Right kidney (tissue), 1 donor: ENCODE measurements around the gene UQCC2.

Experiments used
- DNase-seq: peaks from one replicate; pipeline ENCODE4 v3.0.0-alpha.2; 2016

UQCC2 gene

DNA sequence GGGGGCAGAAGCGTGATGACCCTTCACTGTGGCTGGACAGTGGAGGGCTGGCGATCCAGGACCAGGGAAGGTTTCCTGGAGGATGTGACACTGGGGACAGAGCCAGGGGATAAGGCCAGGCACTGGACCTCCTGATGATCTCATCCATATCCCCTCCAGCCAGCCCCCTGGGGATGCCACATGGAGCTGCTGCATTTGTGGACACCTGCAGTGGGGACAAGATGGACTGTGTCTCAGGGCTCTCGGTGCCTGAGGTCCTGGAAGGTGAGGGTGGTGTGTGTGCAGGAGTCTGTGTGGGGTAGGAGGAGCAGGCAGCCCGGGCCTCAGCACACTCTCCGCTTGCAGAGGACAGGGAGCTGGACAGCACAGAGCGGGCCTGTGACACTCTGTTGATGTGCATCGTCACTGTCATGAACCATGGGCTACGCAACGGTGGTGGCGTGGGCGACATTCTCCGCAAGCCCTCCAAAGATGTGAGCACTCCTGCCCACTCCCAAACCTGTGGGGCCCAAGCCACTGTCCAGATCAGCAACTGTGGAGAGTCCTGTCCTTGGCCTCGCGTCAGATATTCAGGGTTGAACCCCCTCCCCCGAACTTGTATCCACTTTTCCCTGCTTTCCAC lies 19.9 kb downstream of the UQCC2 start:
- DNase-seq, result no peak

DNA sequence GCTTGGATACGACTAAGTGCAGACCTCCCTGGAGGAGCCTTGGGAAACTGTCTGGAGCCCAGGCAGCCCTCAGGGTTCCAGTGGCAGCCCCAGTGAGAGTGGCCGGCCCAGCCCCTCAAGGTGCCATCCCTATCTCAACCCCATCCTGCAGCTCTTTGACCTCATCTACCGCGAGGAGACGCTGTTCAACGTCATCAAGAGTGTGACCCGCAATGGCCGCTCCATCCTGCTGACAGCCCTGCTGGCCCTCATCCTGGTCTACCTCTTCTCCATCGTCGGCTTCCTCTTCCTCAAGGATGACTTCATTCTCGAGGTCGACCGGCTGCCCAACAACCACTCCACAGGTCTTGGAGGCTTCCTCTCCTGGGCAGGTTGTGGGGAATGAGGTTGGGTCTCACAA lies 20.7 kb downstream of the UQCC2 start:
- DNase-seq, result no peak

DNA sequence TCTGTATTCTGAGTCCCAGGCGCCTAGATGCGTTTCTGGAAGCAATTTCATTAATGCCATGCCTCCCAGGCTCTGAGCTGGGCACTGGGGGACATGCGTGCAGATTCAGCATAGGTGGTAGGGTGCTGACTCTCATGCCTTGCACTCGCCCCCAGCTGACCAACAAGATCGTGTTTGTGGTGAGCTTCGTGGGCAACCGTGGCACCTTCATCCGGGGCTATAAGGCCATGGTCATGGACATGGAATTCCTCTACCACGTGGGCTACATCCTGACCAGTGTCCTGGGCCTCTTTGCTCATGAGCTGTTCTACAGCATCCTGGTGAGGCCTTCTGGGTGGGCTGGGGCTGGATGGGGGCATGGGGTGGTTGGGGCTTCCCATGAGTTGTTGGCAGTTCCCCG lies 21.6 kb downstream of the UQCC2 start:
- no peak for DNase-seq

DNA sequence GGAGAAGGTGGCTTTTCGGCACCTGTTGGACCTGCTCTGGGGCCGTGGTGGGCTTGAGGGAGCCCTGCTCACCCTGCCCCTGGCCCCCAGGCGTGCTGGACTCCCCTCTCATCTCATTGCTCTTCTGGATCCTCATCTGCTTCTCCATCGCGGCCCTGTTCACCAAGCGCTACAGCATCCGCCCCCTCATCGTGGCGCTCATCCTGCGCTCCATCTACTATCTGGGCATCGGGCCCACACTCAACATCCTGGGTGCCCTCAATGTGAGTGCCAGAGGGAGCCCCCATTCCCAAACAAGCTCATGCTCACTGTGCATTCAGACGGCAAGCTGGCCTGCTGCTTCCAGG lies 22.4 kb downstream of the UQCC2 start:
- no peak for DNase-seq

DNA sequence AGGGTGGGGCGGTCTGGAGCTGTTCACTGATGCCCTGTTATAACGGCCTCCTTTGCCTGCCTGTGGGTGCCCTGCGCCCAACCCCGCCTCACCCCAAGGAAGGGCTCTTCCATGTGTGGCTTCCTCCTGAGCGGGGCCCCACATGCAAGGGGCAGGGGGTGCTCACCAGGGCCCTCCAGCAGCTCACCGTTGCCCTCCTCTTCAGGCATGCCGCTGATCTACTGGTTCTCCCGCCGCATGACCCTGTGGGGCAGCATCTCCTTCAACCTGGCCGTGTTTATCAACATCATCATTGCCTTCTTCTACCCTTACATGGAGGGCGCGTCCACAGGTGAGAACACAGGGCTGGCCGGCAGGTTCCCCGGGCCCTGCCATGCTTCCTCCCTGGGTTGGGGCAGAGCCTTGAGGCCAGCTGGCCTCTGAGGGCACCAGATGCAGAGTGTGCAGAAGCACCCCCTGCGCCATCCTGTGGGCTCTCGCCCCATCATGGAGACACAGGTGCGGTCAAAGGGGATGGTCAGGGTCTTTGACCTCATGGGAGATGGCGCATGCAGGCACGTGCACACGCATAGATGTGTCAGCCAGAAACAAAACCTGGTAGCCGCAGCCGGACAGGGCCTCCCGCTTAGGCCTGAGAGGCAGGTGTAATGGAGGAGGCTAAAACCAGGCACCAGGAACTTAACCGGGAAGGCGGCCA lies 22.9 kb downstream of the UQCC2 start:
- no peak for DNase-seq

DNA sequence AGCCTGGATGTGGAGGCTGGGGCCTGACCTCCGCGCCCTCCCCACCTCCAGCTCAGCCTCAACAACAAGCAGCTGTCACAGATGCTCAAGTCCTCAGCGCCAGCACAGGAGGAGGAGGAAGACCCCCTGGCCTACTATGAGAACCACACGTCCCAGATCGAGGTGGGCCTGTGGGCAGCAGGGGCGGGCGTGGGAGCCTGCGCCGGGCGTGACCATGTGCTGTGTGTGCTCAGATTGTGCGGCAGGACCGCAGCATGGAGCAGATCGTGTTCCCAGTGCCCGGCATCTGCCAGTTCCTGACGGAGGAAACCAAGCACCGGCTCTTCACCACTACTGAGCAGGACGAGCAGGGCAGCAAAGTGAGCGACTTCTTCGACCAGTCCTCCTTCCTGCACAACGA lies 23.5 kb downstream of the UQCC2 start:
- no peak for DNase-seq

DNA sequence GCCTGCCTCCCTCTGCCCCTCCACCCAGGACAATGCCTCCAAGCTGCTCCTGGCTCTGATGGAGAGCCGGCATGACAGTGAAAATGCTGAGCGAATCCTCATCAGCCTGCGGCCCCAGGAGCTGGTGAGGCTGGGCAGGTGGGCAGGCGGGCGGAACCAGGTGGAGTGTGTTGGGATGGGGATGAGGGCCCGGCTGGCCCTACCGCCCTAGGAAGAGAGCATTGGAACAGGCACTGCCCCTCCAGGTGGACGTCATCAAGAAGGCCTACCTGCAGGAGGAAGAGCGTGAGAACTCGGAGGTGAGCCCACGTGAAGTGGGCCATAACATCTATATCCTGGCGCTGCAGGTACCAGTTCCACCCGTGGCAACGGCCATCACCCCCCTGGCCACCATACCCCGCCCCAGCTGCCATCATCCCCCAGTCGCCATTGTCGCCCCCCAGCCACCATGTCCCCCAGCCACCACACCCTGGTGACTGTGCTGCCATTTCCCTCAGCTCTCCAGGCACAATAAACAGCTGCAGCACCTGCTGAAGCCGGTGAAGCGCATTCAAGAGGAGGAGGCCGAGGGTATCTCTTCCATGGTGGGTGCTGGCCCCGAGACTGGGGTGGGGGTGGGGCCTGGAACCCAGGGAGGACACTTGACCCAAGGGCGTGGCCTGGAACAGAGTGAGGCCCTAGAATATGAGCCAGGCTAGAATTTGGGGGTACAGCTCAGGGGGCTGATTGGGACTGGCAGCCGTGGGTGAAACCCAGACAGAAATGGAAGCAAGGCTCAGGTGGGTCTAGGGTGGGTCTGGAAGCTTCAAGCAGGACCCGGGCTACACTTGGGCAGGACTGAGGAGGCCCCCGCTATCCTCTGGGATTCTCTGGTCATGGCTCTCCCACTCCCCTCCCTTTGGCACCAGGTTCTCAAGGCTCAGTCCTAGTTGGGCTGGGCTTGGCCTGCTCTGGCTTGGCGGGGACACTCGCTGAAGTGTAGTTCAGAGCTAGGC lies 24.2 kb downstream of the UQCC2 start:
- no peak for DNase-seq

DNA sequence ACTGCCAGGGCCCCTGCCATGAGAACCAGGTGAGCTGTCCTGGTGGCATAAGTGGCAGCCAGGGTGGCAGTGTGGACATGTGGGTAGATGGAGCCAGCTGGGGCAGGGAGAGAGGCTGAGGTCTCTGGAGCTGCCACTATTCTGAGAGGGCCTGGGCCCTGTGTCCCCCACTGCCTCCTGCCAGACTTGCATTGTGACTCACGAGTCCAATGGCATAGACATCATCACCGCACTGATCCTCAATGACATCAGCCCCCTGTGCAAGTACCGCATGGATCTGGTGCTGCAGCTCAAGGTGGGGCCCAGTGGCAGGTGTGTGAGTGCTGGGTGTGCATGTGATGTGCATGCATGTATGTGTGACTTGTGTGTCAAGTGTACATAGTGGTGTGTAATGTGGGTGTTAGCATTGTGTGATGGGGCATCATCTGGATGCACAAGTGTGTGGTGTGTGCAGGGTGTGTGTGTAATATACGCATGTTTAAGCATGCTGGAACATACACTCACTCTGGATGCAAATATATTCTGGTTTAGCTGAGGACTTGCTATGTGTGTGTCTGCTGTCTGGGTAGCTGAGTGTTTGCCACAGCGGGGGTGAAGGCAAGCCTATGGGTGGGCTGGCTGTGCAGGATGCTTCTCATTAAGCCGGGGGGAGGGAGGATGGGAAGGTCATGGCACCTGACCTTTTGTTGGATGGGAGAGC lies 25.1 kb downstream of the UQCC2 start:
- no peak for DNase-seq

DNA sequence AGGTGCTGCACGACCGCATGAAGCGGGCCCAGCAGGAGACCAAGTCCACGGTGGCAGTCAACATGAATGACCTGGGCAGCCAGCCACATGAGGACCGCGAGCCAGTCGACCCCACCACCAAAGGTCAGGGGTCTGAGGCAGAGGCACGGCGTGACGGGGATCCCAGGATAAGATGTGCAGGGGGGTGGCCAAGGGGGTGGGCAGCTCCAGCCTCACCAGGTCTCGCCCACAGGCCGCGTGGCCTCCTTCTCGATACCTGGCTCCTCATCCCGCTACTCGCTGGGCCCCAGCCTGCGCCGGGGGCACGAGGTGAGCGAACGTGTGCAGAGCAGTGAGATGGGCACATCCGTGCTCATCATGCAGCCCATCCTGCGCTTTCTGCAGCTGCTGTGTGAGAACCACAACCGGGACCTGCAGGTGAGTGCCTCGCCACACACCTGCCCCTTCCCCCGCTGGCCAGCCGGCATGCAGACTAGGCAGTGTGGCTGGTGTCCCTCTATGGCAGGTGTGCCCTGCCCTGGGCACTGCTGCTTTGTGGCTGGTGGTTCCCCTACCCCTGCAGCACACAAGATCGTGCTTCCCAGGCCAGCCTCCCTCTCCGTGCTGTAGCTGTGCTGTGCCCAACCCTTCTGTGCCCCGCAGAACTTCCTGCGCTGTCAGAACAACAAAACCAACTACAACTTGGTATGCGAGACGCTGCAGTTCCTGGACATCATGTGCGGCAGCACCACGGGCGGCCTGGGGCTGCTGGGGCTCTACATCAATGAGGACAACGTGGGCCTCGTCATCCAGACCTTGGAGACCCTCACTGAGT lies 25.9 kb downstream of the UQCC2 start:
- DNase-seq, result no peak

DNA sequence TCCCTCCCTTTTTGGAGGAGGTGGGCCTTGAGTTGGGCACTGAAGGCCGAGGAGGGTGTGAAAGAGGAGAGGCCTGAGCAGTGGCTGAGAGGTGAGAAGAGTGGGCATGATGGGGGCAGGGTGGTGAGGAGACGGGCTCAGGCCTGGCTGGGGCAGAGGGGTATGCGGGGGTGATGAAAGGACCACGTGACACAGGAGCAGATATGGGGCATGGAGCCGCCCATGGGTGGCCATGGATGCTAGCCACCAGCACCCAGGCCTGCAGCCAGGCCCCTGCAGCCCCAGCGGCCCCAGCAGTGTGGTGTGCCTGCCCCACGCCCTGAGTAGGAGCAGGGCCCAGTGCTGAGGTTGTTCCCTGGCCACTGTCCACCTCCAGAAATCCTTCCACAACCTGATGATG lies 26.5 kb downstream of the UQCC2 start:
- DNase-seq, result no peak

DNA sequence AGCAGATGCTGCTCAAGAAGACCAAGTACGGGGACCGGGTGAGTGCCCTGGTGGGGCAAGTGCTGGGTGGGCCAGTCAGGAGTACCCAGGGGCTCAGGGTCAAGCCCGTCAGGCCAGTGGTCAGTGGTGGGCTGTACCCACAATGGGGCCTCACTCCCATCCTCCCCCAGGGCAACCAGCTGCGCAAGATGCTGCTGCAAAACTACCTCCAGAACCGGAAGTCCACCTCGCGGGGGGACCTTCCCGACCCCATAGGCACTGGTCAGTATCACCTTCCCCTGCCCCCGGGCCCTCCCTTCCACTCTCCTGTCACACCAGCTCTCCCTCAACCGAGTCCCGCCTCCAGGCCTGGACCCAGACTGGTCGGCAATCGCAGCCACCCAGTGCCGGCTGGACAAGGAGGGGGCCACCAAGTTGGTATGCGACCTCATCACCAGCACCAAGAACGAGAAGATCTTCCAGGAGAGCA lies 27.0 kb downstream of the UQCC2 start:
- no peak for DNase-seq

DNA sequence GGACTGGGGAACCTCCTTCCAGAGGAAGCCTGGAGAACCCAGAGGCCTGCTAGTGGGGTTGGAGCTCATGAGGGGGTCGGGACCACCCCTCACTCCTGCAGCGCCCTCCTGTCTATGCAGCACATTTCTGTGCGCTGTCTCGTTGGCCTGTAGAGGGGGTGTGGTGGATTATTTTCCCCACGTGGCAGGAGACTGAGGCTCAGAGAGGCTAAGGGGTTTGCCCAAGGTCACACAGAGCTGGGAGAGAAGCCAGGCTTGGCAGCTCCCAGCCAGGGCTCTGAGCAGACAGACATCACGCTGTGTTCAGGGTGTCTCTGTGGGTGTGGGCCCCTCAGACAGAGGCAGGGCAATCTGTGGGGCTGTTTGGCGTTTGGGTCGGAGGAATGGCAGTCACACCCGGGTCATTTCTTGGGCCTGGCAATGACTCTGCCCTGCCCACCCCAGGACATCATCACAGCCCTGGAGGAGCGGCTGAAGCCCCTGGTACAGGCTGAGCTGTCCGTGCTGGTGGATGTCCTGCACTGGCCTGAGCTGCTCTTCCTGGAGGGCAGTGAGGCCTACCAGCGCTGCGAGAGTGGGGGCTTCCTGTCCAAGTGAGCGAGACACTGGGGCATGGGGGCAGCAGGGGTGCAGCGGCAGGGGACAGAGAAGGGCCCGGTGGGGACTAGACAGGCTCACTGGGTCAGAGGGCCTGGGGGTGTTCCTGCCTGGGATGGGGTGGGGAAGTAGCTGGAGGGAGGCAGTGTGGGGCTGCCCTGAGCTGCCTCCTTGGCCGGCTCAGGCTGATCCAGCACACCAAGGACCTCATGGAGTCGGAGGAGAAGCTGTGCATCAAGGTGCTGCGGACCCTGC lies 27.7 kb downstream of the UQCC2 start:
- no peak for DNase-seq

DNA sequence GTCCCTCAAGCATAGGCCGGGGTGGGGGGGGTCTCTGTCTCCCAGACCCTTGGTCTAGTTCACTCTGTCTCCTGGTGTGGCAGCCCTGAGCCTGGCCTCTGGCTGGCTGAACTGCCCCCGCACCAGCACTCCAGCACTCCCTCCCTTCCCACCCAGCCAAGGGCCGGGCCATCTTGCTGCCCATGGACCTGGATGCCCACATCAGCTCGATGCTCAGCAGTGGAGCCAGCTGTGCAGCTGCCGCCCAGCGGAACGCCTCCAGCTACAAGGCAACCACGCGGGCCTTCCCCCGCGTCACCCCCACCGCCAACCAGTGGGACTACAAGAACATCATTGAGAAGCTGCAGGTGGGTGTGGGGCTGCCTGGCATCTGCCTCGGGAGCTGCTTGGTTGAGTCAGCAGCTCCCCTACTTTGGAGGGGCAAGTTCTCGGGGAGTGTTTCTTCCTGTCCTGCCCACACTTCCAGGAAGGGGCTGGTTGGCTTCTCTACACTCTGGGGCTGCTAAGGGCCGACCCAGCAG lies 28.4 kb downstream of the UQCC2 start:
- DNase-seq, result no peak

DNA sequence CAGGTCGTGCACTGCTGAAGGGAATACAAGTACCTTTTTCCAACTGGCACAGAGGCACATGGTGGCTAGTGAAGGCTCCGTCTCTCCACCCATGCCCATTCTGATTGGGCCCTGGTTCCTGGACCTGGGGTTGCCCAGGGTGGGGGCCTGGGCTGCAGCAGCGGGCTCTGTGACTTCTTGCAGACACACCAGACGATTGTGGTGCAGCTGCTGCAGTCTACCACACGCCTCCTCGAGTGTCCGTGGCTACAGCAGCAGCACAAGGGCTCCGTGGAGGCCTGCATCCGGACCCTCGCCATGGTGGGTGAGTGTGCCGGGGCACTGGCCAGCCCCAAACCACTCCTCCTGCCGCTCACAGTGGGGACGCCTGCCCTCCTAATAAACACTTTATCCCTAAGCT lies 29.2 kb downstream of the UQCC2 start:
- no peak for DNase-seq

DNA sequence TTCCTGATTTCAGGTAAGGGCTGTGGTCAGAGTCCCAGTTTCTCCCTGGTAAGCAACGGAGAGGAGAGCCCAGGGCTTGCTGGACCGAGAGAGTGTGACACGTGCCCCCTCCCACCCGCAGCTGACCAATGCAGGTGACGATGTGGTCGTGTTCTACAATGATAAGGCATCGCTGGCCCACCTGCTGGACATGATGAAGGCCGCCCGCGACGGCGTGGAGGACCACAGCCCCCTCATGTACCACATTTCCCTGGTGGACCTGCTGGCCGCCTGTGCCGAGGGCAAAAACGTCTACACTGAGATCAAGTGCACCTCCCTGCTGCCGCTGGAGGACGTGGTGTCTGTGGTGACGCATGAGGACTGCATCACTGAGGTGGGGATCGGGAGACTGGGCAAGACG lies 31.7 kb downstream of the UQCC2 start:
- DNase-seq, result no peak

DNA sequence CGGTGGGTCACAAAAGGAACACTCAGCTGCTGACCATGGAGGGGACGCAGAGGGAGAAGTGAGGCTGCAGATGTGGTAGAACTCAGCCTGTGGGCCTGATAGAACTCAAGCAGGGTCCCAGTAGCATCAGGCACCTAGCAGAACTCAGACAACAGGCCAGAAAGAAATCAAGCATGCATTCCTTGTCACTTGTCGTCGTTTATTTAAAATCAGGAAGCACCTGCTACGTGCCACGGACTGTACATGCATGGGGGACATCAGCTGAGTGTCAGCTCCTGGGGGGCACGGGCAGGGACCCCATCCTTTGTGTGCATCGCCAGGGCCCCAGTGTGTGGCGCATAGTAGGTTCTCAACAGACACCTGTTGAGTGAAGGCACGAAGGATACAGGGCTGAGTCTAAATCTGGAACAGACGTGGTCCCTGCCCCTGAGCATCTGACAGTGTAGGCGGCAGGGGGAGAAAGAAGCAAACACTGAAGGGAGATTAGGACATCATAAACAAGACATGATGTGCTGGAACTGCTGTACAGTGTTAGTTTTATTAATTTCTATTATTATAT lies 32.5 kb downstream of the UQCC2 start:
- DNase-seq, result no peak

DNA sequence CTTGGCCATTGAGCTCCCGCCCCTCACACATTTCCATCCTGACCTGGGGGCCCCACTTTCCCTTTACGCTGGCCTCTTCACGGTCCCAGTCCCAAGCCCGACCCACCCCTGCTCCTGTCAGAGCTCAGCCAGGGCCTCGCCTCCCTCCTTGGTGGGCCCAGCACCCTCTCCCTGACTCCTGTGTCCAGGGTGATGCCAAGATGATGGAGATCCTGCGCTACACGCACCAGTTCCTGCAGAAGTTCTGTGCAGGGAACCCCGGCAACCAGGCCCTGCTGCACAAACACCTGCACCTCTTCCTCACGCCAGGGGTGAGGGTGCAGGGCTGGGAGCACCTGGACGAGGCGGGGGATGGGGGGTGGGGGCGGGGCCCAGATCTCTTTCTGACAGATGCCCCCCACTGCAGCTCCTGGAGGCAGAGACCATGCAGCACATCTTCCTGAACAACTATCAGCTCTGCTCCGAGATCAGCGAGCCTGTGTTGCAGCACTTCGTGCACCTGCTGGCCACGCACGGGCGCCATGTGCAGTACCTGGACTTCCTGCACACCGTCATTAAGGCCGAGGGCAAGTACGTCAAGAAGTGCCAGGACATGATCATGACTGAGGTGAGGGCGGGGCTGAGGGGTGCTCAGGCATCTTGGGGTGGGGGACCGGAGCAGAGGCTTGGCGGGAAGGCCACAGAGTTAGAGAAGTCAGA lies 33.1 kb downstream of the UQCC2 start:
- no peak for DNase-seq

DNA sequence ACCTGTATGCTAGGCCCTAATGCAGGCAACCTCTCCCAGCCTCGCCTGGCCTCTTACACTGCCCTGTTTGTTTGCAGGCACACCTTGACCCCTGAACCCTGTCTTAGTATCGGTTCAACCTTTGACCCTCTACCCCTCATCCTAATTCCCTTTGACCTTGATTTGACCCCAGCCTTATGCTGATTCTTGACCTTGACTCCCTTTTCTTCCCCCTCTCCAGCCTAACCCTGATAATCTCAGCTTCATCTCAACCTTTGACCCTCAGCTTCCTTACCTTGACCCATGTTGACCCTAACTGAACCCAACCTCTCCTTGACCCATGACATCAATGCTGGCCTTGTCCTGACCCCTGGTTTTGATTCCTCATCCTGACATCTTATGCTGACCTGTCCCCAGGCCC lies 33.8 kb downstream of the UQCC2 start:
- DNase-seq, result no peak

DNA sequence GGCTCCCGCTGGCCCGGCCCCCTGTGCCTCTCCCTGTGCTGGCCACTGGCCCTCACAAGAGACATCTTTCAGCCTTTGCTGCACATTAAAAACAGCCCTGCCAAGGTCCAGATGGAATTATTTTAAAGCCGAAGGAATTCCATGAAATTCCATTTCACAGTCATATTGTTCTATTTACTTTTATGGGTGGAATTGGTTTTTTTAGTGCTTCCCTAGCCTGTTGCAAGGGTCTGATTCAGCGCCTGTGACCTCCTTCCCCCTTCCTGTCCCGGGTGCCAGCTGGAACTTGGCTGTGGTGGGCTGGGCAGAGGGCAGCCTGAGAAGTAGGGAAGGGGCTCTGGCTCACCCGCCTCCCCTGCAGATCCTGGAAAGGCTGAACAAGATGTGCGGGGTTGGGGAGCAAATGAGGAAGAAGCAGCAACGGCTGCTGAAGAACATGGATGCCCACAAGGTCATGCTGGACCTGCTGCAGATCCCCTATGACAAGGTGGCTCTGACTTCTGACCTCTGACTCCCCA lies 34.3 kb downstream of the UQCC2 start:
- DNase-seq, result no peak
